Dedifferentiated amniotic fluid mesenchymal stem cell (primary cell): ENCODE results near the gene ELL.
"Not testable (repeated sequence)": the region's sequence is repeated elsewhere in the genome, so short reads cannot be mapped to it uniquely, and the experiment has no call there.

ENCODE experiments used
- DNase-seq: peaks from one replicate; pipeline ENCODE4 v3.0.0-alpha.2; 2016; ENCODE audit errors: extremely low spot score

The ELL gene

DNA sequence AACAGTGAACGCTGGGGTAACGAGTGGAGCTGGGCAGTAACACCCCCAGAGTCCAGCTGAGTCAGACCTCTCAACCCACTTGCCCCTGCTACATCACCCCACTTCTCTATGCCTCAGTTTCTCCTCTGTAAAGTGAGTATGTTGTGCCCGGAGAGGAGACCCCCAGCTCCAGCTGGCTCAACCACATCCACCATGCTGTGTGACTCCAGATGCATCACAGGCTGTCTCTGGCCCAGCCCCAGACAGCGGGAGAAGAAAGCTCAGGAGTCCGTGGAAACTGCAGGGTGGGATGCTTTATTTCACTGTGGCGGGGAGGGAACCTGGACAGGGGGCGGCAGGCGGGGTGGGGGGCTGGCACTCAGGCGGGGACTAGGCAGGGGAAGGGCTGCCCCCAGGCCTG, 9.6 kb upstream of the ELL start:
- no peak for DNase-seq

DNA sequence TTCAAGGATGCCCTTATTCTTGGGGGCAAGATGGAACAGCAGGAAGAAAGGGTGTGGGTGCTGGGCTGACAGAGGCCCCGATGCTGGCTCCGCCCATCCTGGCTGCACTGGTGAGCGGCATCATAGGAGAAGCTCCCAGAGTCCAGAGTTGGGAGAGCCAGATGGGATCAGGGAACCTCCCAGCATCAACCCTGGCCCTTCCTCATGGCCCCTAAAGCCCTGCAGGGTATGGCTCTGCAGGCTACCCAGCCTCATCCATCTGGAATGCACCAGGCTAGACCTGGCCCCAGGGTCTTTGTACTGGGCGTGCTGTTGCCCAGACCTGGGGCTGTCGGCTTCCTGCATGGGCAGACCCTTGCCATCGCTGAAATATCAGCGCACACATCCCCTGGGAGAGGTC, 7.9 kb upstream of the ELL start:
- no peak for DNase-seq

DNA sequence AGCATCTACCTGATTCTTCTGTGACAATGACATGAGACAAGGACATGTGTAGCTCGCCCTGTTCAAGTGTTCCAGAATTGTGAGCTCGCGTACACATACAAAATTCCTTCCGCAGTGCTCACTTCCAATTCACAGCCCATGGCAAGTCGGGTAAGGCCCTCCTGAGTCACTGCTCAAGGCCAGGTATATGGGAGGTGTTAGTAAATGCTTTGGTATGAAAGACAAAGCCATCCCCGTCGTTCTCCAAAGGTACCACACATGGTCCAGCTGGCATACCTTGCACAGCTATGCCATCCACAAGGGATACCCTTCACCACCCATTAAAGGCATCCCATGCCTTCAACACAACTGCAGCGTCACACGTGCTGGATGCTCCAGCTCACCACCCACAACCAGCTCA, 4.4 kb upstream of the ELL start:
- no peak for DNase-seq

DNA sequence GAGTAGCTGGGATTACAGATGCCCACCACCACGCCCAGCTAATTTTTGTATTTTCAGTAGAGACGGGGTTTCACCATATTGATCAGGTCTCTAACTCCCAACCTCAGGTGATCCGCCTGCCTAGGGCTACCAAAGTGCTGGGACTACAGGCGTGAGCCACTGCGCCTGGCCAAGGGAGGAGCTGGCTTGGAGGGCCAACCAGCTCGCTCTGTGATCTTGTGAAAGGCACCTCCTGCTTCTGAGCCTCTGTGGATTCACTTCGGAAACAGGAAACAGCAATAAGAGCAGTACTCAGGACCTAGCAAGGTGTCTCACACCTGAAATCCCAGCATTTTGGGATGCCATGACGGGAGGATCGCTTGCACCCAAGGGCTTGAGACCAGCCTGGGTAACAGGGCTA, 2.0 kb upstream of the ELL start:
- no peak for DNase-seq

DNA sequence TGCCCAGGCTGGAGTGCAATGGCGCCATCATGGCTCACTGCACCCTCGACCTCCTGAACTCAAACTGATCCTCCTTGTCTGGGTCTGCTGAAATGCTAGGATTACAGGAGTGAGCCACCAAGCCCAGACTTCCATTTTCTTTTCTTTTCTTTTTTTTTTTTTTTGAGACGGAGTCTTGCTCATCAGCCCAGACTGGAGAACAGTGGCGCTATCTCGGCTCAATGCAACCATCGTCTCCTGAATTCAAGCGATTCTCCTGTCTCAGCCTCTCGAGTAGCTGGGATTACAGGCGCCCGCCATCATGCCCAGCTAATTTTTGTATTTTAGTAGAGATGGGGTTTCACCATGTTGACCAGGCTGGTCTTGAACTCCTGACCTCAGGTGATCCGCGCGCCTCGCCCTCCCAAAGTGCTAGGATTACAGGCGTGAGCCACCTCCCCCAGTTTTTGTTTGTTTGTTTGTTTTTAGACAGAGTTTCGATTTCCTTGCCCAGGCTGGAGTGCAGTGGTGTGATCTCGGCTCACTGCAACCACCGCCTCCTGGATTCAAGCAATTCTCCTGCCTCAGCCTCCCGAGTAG, 1.1 kb upstream of the ELL start:
- DNase-seq: not testable (repeated sequence)

DNA sequence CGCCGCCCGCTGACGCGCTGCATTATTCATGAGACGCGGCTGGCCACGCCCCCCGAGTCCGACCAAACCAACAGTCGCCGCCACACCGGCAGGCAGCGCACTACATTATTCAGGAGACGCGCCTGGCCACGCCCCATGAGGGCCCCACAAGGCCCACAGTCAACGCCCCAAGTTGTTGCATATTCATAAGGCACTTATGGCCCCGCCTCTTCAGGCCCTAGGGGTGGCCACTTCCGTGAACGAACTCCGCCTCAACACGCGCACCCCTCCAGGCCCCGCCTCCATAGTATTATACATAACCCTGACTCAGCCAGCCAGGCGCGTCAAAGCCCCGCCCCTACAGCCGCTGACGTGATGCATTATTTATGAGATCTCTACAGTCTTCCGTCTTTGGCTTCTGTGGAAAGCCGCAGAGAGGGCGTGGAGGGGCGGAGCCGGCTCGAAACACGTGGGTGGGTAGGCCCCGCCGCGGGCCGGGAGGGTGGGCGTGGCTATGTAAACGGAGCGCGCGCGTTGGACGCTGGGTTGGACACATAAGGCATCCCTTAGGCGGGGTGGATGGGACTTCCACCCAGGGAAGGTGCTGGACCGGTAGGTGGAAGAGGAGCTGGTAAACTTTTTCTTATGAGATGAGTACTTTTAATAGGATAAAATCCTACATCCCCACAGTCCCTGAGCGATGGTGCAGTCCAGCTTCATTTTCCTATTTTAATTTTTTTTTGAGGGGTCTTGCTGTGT, 423 bp upstream of the ELL start:
- peak; percentile 100 for DNase-seq

DNA sequence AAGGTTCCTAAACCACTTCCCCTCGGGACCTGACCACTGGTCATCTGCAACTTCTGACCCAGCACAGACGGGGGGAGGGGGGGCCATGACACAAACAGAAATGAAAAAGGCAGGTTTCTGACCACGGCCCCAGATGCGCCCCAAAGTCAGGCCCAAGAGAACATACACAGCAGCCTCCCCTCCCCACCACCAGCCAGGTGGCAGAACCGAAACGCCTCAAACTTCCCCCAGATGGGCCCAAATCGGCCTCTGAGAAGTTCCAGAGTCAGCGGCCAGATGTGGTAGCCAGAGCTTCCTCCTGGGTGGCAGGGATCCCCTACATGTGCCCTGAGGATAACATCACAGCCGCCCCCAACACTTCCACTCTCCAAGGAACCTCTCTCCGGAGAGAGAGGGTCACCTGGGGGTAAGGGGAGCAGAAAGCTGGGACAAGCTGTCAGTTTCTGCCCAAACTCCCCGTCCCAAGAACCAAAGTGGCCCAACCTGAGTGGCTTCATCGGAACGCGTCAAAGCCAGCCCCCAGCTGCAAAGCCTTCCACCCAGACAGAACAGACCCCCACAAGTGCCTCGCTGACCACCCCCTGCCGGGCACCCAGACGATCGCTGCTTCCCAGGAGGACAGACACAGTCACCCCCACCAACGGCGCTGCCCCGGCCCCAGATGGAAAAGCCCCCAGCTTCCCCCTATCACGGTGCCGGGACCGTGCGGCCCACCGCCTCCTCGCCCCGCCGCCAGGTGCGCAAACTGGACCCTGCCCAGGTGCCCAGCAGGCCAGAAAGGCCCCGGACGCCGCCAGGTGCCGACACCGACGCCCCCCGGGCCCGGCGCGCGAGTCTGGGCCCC, 800 bp downstream of the ELL start:
- DNase-seq: peak; percentile 29

DNA sequence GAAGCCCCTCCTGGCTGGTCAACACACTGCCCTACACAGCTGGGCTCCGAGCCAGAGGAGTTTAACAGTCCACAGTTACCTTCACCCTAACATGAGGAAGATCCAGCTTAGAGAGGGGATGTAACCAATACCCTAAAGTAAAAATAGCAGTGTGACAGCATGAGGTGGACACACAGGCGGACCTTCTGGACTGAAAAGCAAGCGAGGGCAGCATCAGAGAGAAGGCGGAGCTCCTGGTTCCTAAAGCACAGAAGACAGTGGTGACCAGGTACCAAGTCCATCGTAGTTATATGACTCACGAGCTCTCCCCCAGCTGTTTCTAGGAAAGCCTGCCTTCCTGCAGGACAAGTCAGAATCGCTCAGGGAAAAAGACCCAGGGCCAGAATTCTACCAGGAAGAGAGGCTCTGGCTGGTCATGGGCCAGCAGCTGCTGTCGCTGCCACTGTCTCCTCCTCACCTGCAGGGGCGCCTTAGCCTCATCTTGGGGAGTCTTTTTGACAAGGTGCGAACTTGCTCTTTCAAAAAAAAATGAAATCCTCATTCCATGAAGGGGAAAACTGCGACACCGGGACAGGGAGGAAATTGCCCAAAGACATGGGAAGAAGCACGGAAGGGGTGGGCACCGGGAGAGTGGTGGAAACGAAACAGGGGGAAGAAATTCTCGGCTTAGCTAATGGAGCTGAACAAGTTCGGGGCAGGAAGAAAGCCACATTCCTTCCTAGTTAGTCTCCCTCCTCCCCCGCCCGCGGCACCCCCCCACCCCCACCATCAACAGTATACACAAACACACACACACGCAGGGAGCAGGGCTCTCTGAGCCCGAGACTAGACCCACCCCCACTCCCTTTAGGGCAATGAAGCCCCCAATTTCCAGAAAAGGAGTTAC, 1.7 kb downstream of the ELL start:
- DNase-seq: peak; percentile 58

DNA sequence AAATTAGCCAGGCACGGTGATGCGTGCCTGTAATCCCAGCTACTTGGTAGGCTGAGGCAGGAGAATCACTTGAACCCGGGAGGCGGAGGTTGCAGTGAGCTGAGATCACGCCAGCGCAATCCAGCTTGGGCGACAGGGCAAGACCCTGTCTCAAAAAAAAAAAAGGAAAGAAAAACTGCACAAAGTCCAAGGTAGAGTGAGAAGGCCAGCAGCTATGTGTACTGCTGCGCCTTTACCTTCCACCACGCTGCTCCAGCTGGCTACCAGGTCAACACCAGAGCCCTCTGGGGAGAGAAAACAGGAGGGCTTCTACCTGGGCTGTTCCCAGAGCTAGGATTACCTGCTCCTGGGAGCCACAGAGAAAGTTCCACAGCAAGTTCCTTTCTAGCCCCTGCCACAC, 3.2 kb downstream of the ELL start:
- no peak for DNase-seq

DNA sequence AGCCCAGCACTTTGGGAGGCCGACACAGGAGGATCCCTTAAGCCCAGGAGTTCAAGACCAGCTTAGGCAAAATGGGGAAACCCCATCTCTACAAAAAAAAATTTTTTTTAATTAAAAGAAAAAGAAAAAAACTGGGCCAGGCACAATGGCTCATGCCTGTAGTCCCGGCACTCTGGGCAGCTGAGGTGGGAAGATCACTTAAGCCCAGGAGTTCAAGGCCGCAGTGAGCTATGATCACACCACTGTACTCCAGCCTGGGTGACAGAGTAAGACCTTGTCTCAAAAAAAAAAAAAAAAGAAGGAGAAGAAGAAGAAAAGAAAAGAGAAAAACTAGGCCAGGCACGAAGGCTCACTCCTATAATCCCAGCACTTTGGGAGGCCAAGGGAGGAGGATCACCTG, 4.3 kb downstream of the ELL start:
- DNase-seq: no peak

DNA sequence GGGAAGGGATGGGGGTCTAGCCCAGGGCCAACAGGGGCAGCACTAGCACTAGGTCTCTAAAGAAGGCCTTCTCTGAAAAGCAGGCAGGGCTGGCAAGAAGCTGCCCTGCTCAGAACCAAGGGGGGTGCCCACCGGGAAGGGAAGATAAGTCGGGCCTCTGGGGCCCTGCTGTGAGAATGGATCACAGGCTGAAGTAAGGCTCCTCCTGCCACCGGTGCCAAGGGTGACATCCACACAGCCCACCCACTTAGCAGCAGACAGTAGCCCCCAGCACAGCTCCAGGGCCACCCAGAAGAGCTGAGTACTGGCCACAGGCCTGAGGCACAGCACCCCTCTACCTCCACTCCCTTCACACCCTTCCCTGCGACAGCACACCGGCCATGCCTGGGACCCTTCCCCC, 5.9 kb downstream of the ELL start:
- no peak for DNase-seq

DNA sequence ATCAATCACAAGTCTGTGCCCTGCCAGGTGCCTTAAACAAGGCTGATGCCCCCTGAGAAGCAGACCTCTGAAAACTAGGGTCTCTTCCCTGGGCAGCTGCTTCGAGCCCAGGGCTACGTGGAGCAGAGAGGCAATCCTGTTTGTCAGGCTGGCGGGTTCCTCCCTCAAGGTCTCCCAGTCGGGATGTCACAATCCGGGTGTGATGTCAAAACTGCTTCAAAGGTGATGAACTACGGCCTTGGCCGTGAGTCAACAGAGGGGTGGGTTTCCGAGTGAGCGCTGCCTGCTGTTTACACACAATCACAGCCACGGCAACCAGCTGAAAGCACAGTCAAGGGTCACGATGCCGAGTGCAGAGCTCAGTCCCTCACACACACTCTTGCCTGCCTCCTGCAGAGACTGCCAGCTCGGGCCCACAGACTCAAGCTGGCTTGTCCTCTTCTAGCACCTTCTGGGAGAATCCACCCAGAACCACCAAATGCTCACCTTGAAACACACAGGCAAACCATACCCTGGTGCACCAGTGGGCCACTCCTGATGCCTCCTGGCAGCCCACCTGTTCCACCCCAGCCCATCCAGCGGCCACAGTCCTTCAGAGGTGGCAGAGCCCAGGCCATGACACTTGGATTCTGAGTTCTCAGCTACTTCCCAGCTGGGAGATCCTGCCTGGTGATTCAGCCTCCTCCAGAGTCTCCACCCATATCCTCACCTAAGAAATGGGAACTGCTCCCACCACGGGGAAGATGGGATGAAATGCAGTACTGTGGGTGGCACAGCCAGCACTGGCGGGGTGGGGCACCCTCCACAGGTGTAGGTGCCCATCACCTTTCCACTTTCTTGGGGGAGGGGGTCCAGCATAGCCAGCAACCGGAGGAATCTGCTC, 6.8 kb downstream of the ELL start:
- no peak for DNase-seq

DNA sequence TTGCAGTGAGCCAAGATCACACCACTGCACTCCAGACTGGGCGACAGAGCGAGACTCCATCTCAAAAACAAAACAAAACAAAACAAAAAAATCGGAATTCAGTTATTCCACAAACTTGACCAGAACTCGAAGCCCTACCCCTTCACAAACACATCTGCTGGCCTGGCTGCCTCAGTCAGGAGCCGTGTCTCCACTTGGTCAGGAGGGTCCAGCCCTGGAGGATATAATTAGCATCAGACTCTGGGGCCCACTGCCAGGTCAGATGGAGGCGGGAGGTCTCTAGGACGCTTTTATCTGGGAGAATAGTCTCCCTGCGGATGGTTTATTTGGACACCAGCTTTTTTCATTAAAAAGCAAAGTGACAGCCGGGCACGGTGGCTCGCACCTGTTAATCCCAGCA, 8.0 kb downstream of the ELL start:
- no peak for DNase-seq

DNA sequence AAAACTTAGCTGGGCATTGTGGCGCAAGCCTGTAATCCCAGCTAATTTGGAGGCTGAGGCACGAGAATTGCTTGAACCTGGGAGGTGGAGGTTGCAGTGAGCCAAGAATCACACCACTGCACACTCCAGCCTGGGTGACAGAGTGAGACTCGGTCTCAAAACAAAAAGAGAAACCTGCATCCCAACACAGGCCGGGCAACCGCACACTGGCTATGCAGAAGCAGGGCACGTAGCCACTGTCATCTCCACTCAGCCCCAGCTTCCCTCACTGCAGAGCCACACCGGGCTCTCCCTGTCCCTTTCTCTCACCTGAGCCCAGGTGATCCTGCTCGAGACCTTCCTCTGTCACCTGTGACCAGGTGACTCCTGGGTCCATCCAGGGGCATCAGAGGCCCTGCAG, 11.7 kb downstream of the ELL start:
- DNase-seq: no peak

DNA sequence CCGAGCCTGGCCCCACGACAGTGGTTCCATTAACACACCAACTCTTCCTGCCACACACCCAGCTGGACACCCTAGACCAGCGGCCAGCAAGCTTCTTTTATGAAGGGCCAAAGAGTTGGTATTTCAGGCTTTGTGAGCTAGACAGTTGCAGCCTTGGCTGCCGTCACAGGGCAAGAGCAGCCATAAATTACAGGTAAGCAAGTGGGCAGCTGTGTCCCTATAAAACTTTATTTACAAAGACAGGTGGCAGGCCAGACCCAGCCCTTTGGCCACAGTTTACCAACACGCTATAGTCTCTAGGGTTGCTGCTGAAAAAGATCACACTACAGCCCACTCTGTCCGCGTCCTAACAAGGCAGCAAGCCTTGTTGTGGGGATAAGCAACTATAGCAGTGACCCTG, 13.3 kb downstream of the ELL start:
- DNase-seq: no peak

DNA sequence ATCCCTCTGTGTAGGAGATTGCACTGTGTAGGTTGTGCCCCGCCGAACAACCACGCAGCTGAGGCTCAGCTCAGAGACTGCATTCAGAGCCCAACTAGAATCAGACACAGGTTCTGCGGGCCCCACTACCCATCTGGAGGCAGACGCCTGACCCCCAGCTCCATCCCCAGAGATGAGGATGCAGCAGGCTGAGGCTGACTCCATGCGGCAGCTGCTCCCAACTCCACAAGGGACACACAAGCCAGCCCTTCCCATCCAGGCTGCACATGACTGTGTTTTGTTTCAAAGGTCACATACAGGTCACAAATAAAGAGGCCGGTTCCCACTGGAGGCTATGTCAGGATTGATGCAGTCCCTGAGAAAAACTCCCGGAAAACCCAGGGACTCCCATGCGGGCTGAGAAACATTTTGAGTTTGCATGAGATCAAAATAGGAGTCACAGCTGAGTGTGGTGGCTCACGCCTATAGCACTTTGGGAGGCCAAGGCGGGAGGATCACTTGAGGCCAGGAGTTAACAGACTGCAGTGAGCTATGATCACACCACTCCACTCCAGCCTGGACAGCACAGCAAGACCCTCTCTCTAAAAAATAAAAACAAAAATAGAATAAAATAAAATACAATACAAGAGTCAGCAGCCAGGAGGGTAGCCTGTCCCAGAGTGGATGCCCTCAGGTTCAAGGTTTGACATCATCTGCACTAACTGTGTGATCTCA, 14.0 kb downstream of the ELL start:
- DNase-seq: no peak

DNA sequence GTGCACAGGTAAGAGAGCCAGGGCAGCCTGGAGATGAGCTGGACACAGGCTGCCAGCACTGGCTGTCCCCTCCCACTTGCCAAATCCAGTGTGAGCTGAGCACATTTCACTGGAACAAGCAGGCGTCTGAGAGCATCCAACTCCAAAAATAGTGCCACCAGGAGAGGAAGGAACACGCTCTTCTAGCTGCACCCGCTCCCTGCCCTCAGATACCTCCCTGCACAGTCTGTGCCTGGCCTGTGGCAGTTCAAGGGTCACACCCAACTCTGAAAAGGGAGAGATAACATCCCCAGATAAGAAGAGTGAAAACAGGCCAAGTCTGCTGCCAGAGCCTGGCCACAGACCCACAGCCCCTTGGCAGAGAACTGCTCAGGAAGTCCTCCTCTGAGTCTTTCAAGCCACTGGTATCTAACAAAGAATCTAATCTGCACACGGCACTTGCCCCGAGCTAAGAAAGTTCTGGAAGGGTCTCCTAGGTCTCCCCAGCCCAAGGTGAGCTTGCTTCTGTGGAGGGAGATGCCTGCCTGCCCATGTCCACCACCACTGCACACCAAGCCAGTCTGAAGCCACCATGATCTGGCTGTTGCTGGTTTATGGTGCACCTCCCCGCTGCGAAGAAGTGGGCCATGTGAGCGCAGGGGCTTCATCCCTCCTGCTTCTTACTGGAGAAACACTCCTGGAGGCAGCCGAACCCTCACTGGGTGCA, 14.7 kb downstream of the ELL start:
- DNase-seq: no peak

DNA sequence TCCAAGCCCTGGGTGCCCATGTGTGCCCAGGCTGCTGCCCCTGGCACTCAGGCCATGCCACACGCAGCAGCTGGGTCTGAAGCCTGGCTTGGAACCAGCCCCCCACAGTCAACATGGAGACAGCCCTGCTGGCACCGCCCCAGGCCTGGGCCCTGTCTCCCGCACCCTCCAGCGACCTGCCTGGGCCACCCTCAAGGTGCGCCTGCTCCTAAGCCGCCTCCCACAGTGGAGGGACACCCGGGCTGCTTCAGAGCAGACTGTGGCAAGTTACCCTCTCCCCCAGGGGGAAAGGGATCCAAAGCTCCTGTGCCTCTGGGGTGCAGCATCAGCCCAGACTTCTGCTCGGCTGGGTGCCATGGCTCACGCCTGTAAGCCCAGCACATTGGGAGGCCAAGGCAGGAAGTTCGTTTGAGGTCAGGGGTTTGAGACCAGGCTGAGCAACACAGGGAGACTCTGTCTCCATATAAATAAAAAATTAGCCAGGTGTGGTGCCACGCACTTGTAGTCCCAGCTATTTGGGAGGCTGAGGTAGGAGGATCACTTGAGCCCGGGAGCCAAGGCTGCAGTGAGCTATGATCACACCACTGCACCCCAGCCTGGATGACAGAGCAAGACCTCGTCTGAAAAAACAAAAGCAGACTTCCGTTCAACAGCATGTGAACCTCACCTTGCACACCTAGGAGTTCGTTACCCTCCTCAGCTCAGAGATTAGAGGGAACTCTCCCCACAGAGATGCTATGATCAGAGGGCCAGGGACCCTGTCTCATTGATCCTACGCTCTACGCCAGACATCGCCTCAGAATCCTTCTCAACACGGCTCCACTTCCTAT, 15.6 kb downstream of the ELL start:
- no peak for DNase-seq
